Bronchial epithelial cell (primary cell): ENCODE results near the gene POLR2L. TPM values are rescaled to one million over a fixed set of nuclear protein-coding genes. Genes with fewer than 3 reads are reported as not detected.
A peak's percentile ranks its signal among the peaks of the same experiment; 100 is the strongest.

Experiments used
- DNase-seq: peaks from one replicate; pipeline ENCODE4 v3.0.0-alpha.2; 2010; ENCODE audit warnings: low read depth
- FAIRE-seq: peaks from 2 replicates; lab custom pipeline; 2011; peaks lifted over from hg19 to GRCh38; lab: Jason Lieb, UNC
- H3K27me3 ChIP-seq: 2 replicates; pipeline ENCODE4 v1.5.1; 2011; ENCODE audit warnings: low read length; ENCODE audit not compliant: control insufficient read depth, insufficient read depth
- H3K36me3 ChIP-seq: 2 replicates; pipeline ENCODE4 v1.5.1; 2011; ENCODE audit warnings: low read length; ENCODE audit not compliant: control insufficient read depth, insufficient read depth
- H3K4me3 ChIP-seq: 2 replicates; pipeline ENCODE4 v1.5.1; 2011; ENCODE audit warnings: mild to moderate bottlenecking, low read depth, low read length, control low read depth
- CTCF ChIP-seq: IDR thresholded peaks from 2 replicates; pipeline ENCODE4 v1.5.1; 2011; ENCODE audit warnings: mild to moderate bottlenecking, moderate library complexity, low read length, control low read depth, inconsistent platforms; ENCODE audit not compliant: insufficient read depth, severe bottlenecking
- total RNA-seq: library from RNA; depleted of rRNA; stranded (reverse); fragments of >200 nt; gene quantifications from 2 replicates; pipeline ENCODE4 v1.2.1, GENCODE V29; 2014

Gene POLR2L
- total RNA-seq, 1 donor from 2014 or later: 8.7 TPM

DNA sequence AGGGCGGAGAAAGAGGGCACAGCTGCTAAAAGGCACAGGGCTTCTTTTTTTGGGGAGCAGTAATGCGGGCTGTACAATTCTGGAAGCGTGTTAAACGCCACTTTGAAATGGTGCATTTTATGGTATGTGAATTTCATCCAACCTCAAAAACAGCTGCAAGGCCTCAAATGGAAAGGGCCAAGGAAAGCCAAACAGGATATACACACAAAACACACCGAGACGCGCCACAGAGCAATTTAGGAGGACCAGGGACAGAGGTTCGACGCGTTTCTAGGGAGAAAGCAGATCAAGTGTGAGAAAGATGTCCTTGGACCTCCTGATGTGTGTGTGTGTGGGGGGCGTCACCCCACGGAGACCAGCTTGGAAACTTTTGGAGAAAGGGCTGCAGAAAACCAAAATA is 31.4 kb upstream of the POLR2L start:
- TF ChIP-seq CTCF: no peak
- FAIRE-seq: no peak

DNA sequence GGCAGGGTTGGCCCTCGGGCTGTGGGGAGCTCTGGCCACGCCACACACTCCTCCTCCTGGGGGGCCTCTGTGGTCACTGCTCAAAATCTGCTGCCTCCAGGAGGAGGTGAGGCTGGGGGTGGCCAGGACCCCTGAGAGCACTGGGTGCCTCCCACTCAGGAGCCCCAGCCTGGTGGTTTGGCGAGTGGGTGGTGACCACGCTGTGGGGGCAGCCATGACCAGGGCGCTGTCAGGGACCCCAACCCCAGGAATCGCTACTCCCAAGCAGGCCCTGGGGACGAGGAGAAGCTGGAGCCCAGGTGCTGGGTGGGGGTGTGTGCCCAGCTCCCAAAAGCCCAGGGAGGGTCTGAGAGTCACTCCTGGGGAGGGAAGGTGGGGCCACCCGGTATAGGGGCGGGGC is 30.5 kb upstream of the POLR2L start:
- FAIRE-seq (no peak), DNase-seq (no peak)
- TF ChIP-seq CTCF: no peak

More for the DNA sequence above, 31.4 kb upstream of the POLR2L start:
- Histone ChIP-seq H3K36me3 (peaks cover 3% of the 10 kb centered on the region), H3K4me3 (no peak overlapping the region), H3K27me3 (no peaks in the 10 kb centered on the region)
- DNase-seq: no peak

GRCh38 chr11:871472-871871 is 29.1 kb upstream of the POLR2L start:
- DNase-seq (no peak), FAIRE-seq (no peak)
- Histone ChIP-seq H3K4me3 (no peak overlapping the region), H3K27me3 (no peaks in the 10 kb centered on the region), H3K36me3 (peaks cover 1% of the 10 kb centered on the region)
- TF ChIP-seq CTCF: no peak

More for the DNA sequence above, 30.5 kb upstream of the POLR2L start:
- Histone ChIP-seq H3K4me3 (no peak overlapping the region), H3K27me3 (no peaks in the 10 kb centered on the region), H3K36me3 (peaks cover 2% of the 10 kb centered on the region)

GRCh38 chr11:870418-870817 is 28.1 kb upstream of the POLR2L start:
- H3K36me3 ChIP-seq: peaks cover 1% of the 10 kb centered on the region
- no peaks in the 10 kb centered on the region for H3K27me3 ChIP-seq
- DNase-seq: no peak
- TF ChIP-seq CTCF: no peak
- FAIRE-seq: no peak
- H3K4me3 ChIP-seq: no peak overlapping the region

GRCh38 chr11:870127-870413 is 27.7 kb upstream of the POLR2L start:
- H3K4me3 ChIP-seq: no peak overlapping the region
- FAIRE-seq: no peak
- peak; percentile 24 for TF ChIP-seq CTCF
- peaks cover 1% of the 10 kb centered on the region for H3K36me3 ChIP-seq
- DNase-seq: no peak
- no peaks in the 10 kb centered on the region for H3K27me3 ChIP-seq

GRCh38 chr11:869399-870126 is 27.2 kb upstream of the POLR2L start:
- no peak for FAIRE-seq
- no peaks in the 10 kb centered on the region for H3K27me3 ChIP-seq
- H3K4me3 ChIP-seq: no peak overlapping the region
- TF ChIP-seq CTCF: no peak
- DNase-seq: no peak
- H3K36me3 ChIP-seq: peaks cover 1% of the 10 kb centered on the region
